T-cell (primary cell): ENCODE data around the gene SORCS1. TPM values are rescaled to one million over a fixed set of nuclear protein-coding genes. Genes with fewer than 3 reads are reported as not detected.

ENCODE experiments used
- ATAC-seq, 4 experiments: fragments of 200-7000 bp in 3 of 4; fragments of 150-1000 bp in 1 of 4; cut with Tn5 transposase; replicated peaks in 1 of 4; 1 replicate in 3 of 4; 2 replicates in 1 of 4; pipeline ENCODE4 v1.10.0; 2021; ENCODE audit warnings: moderate library complexity in 3 of 4, mild to moderate bottlenecking in 2 of 4, moderate number of reproducible peaks in 1 of 4
- CTCF ChIA-PET, 2 donors: fragments of 300-600 bp; sonication (Branson Sonifier 250); formaldehyde crosslinking; loops; one replicate each; lab custom pipeline; 2022; ENCODE audit warnings: antibody characterized with exemption in 2 of 2; lab: Charles Lee
- POLR2A ChIA-PET, 2 donors: fragments of 300-600 bp; sonication (Branson Sonifier 250); formaldehyde crosslinking; loops; one replicate each; lab custom pipeline; 2022; ENCODE audit warnings: antibody characterized with exemption in 2 of 2; lab: Charles Lee
- DNase-seq, 35 experiments: peaks; one replicate each; pipeline versions ENCODE4 v3.0.0 to v3.0.0-alpha.2; 2013 to 2023
- H3K27ac ChIP-seq: one replicate; pipeline ENCODE4 v1.5.1; 2013; ENCODE audit warnings: low read length
- H3K27me3 ChIP-seq, 2 experiments: replicated peaks in 1 of 2; 1 replicate in 1 of 2; 2 replicates in 1 of 2; pipeline versions ENCODE4 v1.6.1 to v1.7.0; 2013; ENCODE audit warnings: low read length in 1 of 2, mixed read lengths in 1 of 2; ENCODE audit not compliant: control insufficient read depth in 2 of 2, insufficient read depth in 2 of 2; ENCODE audit errors: extremely low read depth in 1 of 2
- H3K36me3 ChIP-seq, 2 donors: 1 replicate in 1 of 2; 2 replicates in 1 of 2; pipeline versions ENCODE4 v1.6.1 to v1.7.0; 2013; ENCODE audit warnings: low read length in 1 of 2; ENCODE audit not compliant: control insufficient read depth in 2 of 2, insufficient read depth in 1 of 2; ENCODE audit errors: extremely low read depth in 1 of 2
- H3K4me1 ChIP-seq, 2 experiments: 1 replicate in 1 of 2; 2 replicates in 1 of 2; pipeline versions ENCODE4 v1.6.1 to v1.7.0; 2013; ENCODE audit warnings: low read length in 2 of 2, mixed read lengths in 1 of 2; ENCODE audit not compliant: insufficient read depth in 2 of 2, control insufficient read depth in 1 of 2; ENCODE audit errors: extremely low read depth in 1 of 2
- H3K4me3 ChIP-seq, 2 donors: 1 replicate in 1 of 2; 2 replicates in 1 of 2; pipeline versions ENCODE4 v1.5.1 to v1.7.0; 2013; ENCODE audit warnings: mild to moderate bottlenecking in 2 of 2, low read length in 1 of 2, moderate library complexity in 1 of 2; ENCODE audit not compliant: control insufficient read depth in 1 of 2; ENCODE audit errors: extremely low read depth in 1 of 2
- H3K9me3 ChIP-seq: 2 replicates; pipeline ENCODE4 v1.7.0; 2013
- H3K27ac Mint-ChIP-seq, 2 donors: one replicate each; pipeline ENCODE4 v1.8.0; 2020 to 2021; ENCODE audit warnings: mild to moderate bottlenecking in 2 of 2, mixed read lengths in 2 of 2
- H3K27me3 Mint-ChIP-seq, 2 donors: one replicate each; pipeline ENCODE4 v1.8.0; 2021 to 2022; ENCODE audit warnings: mixed read lengths in 2 of 2
- H3K36me3 Mint-ChIP-seq: one replicate; pipeline ENCODE4 v1.8.0; 2021; ENCODE audit warnings: mixed read lengths
- H3K4me1 Mint-ChIP-seq, 3 donors: one replicate each; pipeline ENCODE4 v1.8.0; 2020 to 2022; ENCODE audit warnings: mixed read lengths in 3 of 3, mild to moderate bottlenecking in 1 of 3
- H3K4me3 Mint-ChIP-seq, 3 donors: one replicate each; pipeline ENCODE4 v1.8.0; 2020 to 2022; ENCODE audit warnings: mild to moderate bottlenecking in 3 of 3, mixed read lengths in 3 of 3, moderate library complexity in 3 of 3
- H3K9me3 Mint-ChIP-seq, 3 donors: one replicate each; pipeline ENCODE4 v1.8.0; 2020 to 2022; ENCODE audit warnings: mixed read lengths in 3 of 3
- WGBS: methylation state at CpG from one replicate; pipeline ENCODE4 v1.1.5; 2013; ENCODE audit warnings: missing lambda C conversion rate; ENCODE audit not compliant: insufficient coverage; 5-methylcytosine and 5-hydroxymethylcytosine counted together
- total RNA-seq, 35 experiments: library from RNA in 6 of 35; stranded (reverse) in 6 of 35; fragments of 120-200 nt in 1 of 35; gene quantifications; one replicate each; pipeline versions ENCODE4 v1.2.1 to v1.2.4 and lab custom pipeline; 2013 to 2026

SORCS1 gene
- total RNA-seq, 5 donors from 2014 or later (not counting 1 experiment from before 2014, with no cell fraction given) = not detected

DNA sequence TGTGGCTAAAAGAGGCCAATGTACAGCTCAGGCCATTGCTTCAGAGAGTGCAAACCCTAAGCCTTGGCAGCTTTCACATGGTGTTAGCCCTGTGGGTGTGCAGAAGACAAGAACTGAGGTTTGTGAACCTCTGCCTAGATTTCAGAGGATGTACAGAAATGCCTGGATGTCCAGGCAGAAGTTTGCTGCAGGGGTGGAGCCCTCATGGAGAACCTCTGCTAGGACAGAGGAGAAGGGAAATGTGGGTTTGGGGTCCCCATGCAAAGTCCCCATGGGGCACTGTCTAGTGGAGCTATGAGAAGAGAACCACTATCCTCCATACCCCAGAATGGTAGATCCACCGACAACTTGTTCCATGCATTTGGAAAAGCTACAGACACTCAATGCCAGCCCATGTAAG is 12.4 kb downstream of the SORCS1 start:
- POLR2A ChIA-PET = no interaction called here
- Histone ChIP-seq H3K36me3 (no peaks in the 10 kb centered on the region), H3K27me3 (no peaks in the 10 kb centered on the region), H3K4me1 (no peaks in the 10 kb centered on the region), H3K27ac (no peak overlapping the region), H3K9me3 (no peaks in the 10 kb centered on the region), H3K4me3 (no peak overlapping the region)
- H3K27me3 Mint-ChIP-seq = no peaks in the 10 kb centered on the region
- no CpG with 5 or more reads among the region's 1 CpG for WGBS
- CTCF ChIA-PET = no interaction called here
- no peaks in the 10 kb centered on the region for H3K36me3 Mint-ChIP-seq
- DNase-seq (no peak), ATAC-seq (no peak)
- H3K9me3 Mint-ChIP-seq = peaks cover 28 to 33% (median 31%) of the 10 kb centered on the region in 3 donors
- no peak overlapping the region for H3K27ac Mint-ChIP-seq
- H3K4me1 Mint-ChIP-seq = no peaks in the 10 kb centered on the region
- no peak overlapping the region for H3K4me3 Mint-ChIP-seq

DNA sequence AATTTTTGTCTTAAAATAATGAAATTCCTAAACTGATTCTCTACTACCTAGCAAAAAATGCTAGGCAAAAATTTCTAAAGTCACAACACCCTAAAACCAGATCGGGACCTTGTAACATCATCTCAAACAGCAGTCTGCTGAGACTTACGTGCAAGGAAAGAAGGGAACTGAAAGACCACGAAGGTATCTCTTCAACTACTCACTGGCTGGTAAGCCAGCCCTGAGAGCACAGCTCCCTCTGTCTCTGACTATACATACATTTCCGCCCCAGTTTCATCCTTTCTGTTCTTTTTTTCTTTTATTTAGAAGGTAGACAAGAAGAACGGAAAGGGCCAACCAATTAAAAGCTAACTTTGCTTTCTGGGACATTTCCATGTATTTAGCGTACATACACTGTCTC is 15.6 kb downstream of the SORCS1 start:
- no peaks in the 10 kb centered on the region for H3K27me3 ChIP-seq
- no peak overlapping the region for H3K27ac ChIP-seq
- Mint-ChIP-seq H3K4me3 (no peak overlapping the region), H3K4me1 (no peaks in the 10 kb centered on the region), H3K9me3 (peaks cover 33 to 42% (median 40%) of the 10 kb centered on the region in 3 donors), H3K36me3 (no peaks in the 10 kb centered on the region), H3K27me3 (no peaks in the 10 kb centered on the region), H3K27ac (no peak overlapping the region)
- no peaks in the 10 kb centered on the region for H3K9me3 ChIP-seq
- CTCF ChIA-PET = no interaction called here
- no peaks in the 10 kb centered on the region for H3K36me3 ChIP-seq
- no peaks in the 10 kb centered on the region for H3K4me1 ChIP-seq
- ATAC-seq = no peak
- 73% methylated on average over 3 of the region's 6 CpGs for WGBS
- no peak overlapping the region for H3K4me3 ChIP-seq
- POLR2A ChIA-PET = no interaction called here
- DNase-seq = no peak

DNA sequence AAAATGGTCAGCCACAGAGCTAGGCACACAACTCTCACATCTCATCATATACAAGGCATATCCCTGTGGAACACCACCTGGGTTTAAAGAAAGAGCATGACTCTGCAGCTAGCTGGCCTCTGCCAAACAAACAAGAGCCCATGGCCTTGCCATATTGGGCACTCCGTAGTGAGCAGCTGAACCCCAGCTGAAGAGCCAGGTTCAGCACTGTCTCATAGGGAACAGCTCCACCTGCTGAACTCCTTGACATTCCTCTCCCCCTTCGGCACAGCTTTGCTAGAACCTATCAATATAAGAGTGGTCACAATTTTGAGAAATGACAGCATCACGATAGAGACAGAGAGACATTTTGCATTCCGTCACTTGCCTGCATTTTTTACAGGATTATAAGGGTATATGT is 20.0 kb downstream of the SORCS1 start:
- Histone ChIP-seq H3K27me3 (no peaks in the 10 kb centered on the region), H3K9me3 (no peaks in the 10 kb centered on the region), H3K27ac (no peak overlapping the region), H3K4me3 (no peak overlapping the region), H3K4me1 (no peaks in the 10 kb centered on the region), H3K36me3 (no peaks in the 10 kb centered on the region)
- Mint-ChIP-seq H3K4me1 (no peaks in the 10 kb centered on the region), H3K27ac (no peak overlapping the region), H3K36me3 (no peaks in the 10 kb centered on the region), H3K9me3 (peaks cover 11 to 22% (median 11%) of the 10 kb centered on the region in 3 donors), H3K4me3 (no peak overlapping the region), H3K27me3 (no peaks in the 10 kb centered on the region)
- ATAC-seq (no peak), DNase-seq (no peak)
- ChIA-PET CTCF (no interaction called here), POLR2A (no interaction called here)
- 11% methylated on average over 1 of the region's 4 CpGs for WGBS

DNA sequence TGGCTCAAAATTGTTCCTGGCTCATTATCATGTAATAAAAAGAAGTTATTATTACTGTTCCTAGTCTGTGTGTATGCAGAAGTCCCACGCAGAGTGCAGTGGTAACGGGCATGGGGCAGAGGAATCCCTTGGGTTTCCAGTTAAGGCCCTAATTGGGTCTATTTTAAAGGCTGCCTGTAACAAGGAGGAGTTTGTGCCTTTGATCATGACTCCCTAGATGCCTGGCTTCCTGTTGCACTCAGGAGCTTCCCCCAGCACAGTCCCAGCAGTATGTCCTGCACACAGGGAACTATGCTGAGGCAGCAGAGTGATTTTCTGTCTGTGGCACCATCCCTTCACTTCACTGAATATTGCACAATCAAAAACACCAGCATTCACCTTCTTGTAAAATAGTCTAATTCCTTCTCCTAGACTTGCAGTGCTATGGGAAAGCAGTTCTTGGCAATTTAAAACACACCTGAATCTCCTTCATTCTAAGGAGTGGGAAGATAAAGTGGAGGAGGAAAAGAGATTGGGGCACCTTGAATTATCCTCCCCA is 22.9 kb downstream of the SORCS1 start:
- H3K4me1 ChIP-seq = no peaks in the 10 kb centered on the region
- no peak overlapping the region for H3K4me3 ChIP-seq
- CTCF ChIA-PET = no interaction called here
- H3K4me1 Mint-ChIP-seq = no peaks in the 10 kb centered on the region
- 67% methylated on average over 2 of the region's 2 CpGs for WGBS
- H3K27me3 Mint-ChIP-seq = no peaks in the 10 kb centered on the region
- H3K36me3 Mint-ChIP-seq = no peaks in the 10 kb centered on the region
- H3K27ac Mint-ChIP-seq = no peak overlapping the region
- no peak overlapping the region for H3K4me3 Mint-ChIP-seq
- DNase-seq (no peak), ATAC-seq (no peak)
- peaks cover 6 to 20% (median 12%) of the 10 kb centered on the region in 3 donors for H3K9me3 Mint-ChIP-seq
- no peaks in the 10 kb centered on the region for H3K9me3 ChIP-seq
- no peak overlapping the region for H3K27ac ChIP-seq
- no peaks in the 10 kb centered on the region for H3K27me3 ChIP-seq
- POLR2A ChIA-PET = no interaction called here
- no peaks in the 10 kb centered on the region for H3K36me3 ChIP-seq

DNA sequence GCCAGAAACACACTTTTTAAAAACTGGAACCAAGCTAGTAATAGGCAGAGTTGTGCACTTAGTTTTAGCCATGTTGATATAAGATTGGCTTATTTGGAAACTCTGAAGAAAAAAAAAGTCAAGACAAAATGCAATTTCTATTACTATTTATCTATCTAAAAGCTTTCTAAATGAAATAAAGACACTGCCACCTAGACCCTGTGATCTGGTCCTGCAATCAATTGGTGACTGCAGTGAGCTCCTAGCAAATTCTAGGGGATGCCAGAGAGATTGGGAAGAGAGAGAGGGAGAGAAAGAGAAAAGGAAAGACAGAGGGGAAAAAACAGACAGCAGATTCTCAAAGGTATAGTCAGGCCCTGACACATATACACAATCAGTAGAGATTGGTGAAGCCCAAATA is 25.3 kb downstream of the SORCS1 start:
- POLR2A ChIA-PET = no interaction called here
- Mint-ChIP-seq H3K4me3 (no peak overlapping the region), H3K9me3 (peaks cover 4 to 16% (median 14%) of the 10 kb centered on the region in 3 donors), H3K4me1 (no peaks in the 10 kb centered on the region), H3K36me3 (no peaks in the 10 kb centered on the region), H3K27me3 (no peaks in the 10 kb centered on the region), H3K27ac (no peak overlapping the region)
- CTCF ChIA-PET = no interaction called here
- ATAC-seq (no peak), DNase-seq (no peak)
- Histone ChIP-seq H3K27me3 (no peaks in the 10 kb centered on the region), H3K36me3 (no peaks in the 10 kb centered on the region), H3K4me1 (no peaks in the 10 kb centered on the region), H3K27ac (no peak overlapping the region), H3K4me3 (no peak overlapping the region), H3K9me3 (no peaks in the 10 kb centered on the region)

DNA sequence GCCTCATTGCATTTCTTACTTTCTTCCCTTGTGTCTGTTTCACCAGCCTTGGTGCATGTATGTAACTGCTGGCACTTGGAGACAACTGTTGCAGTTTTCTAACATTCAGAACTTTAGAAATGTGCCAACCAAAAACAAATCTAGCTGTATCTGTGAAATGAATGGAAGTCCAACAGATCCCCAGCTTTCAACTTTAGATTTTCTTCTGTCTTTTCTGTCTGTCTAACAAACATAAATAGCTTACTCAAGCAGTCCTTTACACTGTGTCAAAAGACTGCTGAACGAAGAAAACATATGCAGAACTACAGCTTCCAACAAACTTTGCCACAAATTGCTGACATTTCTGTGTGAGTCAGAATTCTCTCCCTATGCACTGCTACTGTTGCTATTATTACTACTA is 30.9 kb downstream of the SORCS1 start:
- H3K4me1 ChIP-seq = no peaks in the 10 kb centered on the region
- Mint-ChIP-seq H3K9me3 (peaks cover 3 to 24% (median 9%) of the 10 kb centered on the region in 3 donors), H3K4me3 (no peak overlapping the region), H3K4me1 (no peaks in the 10 kb centered on the region), H3K27ac (no peak overlapping the region), H3K36me3 (no peaks in the 10 kb centered on the region), H3K27me3 (no peaks in the 10 kb centered on the region)
- WGBS = no CpG with 5 or more reads among the region's 1 CpG
- H3K4me3 ChIP-seq = no peak overlapping the region
- no peak for DNase-seq
- POLR2A ChIA-PET = no interaction called here
- no peaks in the 10 kb centered on the region for H3K9me3 ChIP-seq
- CTCF ChIA-PET = no interaction called here
- ATAC-seq = no peak
- no peaks in the 10 kb centered on the region for H3K27me3 ChIP-seq
- no peak overlapping the region for H3K27ac ChIP-seq
- no peaks in the 10 kb centered on the region for H3K36me3 ChIP-seq

DNA sequence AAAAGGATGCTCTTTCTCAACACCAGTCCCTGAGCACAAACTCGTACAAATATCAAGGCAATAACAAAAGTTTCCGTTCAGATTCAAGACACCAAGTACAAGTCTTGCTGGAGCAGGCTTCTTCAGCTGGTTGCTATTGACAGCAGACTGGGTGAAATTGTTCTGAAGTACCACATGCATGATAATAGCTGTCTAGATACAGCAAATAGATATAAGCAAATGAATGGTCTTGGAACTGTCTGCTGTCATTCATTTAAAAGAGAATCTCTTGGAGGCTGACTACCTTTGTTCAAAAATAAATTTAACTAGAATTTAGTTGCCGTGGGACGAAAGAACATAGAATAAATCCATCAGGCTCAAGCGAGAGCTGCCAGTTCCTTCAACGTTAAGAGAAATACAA is 35.5 kb downstream of the SORCS1 start:
- no peaks in the 10 kb centered on the region for H3K4me1 ChIP-seq
- peaks cover 9 to 30% (median 10%) of the 10 kb centered on the region in 3 donors for H3K9me3 Mint-ChIP-seq
- H3K27me3 Mint-ChIP-seq = no peaks in the 10 kb centered on the region
- H3K4me3 Mint-ChIP-seq = no peak overlapping the region
- H3K4me3 ChIP-seq = no peak overlapping the region
- ATAC-seq (no peak), DNase-seq (no peak)
- ChIA-PET CTCF (no interaction called here), POLR2A (no interaction called here)
- no peaks in the 10 kb centered on the region for H3K27me3 ChIP-seq
- H3K4me1 Mint-ChIP-seq = no peaks in the 10 kb centered on the region
- no peak overlapping the region for H3K27ac ChIP-seq
- H3K9me3 ChIP-seq = no peaks in the 10 kb centered on the region
- no peak overlapping the region for H3K27ac Mint-ChIP-seq
- H3K36me3 Mint-ChIP-seq = no peaks in the 10 kb centered on the region
- no peaks in the 10 kb centered on the region for H3K36me3 ChIP-seq
- WGBS = 82% methylated on average over 4 of the region's 6 CpGs
